ENCODE measurements around the gene SCRN2.

SCRN2 gene

GRCh38 chr17:47844814-47845715 is 4.0 kb upstream of the SCRN2 start:
- peak in 1 of 2 experiments; percentile 37 for DNase-seq

- DNase-seq: no peak
Observed at GRCh38 chr17:47844227-47844626, 3.2 kb upstream of the SCRN2 start.

GRCh38 chr17:47843391-47843730 is 2.3 kb upstream of the SCRN2 start:
- no peak for DNase-seq

- DNase-seq: no peak
Observed at GRCh38 chr17:47841488-47842291, 617 bp upstream of the SCRN2 start.

- no peak for DNase-seq
Observed at GRCh38 chr17:47840001-47840741, 902 bp downstream of the SCRN2 start.

- DNase-seq: no peak
Observed at GRCh38 chr17:47839071-47839470, 2.0 kb downstream of the SCRN2 start.

- no peak for DNase-seq
Observed at GRCh38 chr17:47838636-47839035, 2.4 kb downstream of the SCRN2 start.

GRCh38 chr17:47837401-47838039 is 3.6 kb downstream of the SCRN2 start:
- no peak for DNase-seq

- DNase-seq: no peak
Observed at GRCh38 chr17:47836601-47837000, 4.5 kb downstream of the SCRN2 start.

GRCh38 chr17:47834756-47835155 is 6.3 kb downstream of the SCRN2 start:
- no peak for DNase-seq

GRCh38 chr17:47831934-47832327 is 9.1 kb downstream of the SCRN2 start:
- DNase-seq: no peak

GRCh38 chr17:47831003-47831933 is 9.8 kb downstream of the SCRN2 start, which contains the start of the genes LRRC46 and MRPL10:
Gene LRRC46 (plus strand): TSS chr17:47831670. CDS start chr17:47831990, 320 bp downstream.
Gene MRPL10 (minus strand): TSS chr17:47831541. CDS start chr17:47831511, 30 bp downstream.
- DNase-seq: peak; percentile 90 to 98

- DNase-seq: no peak
Observed at GRCh38 chr17:47830396-47831002, 10.6 kb downstream of the SCRN2 start.

- DNase-seq: no peak
Observed at GRCh38 chr17:47829870-47830269, 11.2 kb downstream of the SCRN2 start.

- DNase-seq: no peak
Observed at GRCh38 chr17:47823519-47823918, 17.6 kb downstream of the SCRN2 start.

- DNase-seq: no peak
Observed at GRCh38 chr17:47822785-47823184, 18.3 kb downstream of the SCRN2 start.

GRCh38 chr17:47821424-47822391 is 19.4 kb downstream of the SCRN2 start, which contains the start of gene OSBPL7:
Gene OSBPL7 (minus strand): TSS chr17:47821794. CDS start chr17:47820278, 1,516 bp downstream.
- DNase-seq: peak; percentile 69 to 91

GRCh38 chr17:47821031-47821423 is 20.0 kb downstream of the SCRN2 start:
- no peak for DNase-seq

GRCh38 chr17:47820033-47820789 is 20.9 kb downstream of the SCRN2 start:
- DNase-seq: no peak

All from NCI-H526 (cell line).